CD14-positive monocyte (primary cell): ENCODE data around the gene ANKRD18A. TPM values are rescaled to one million over a fixed set of nuclear protein-coding genes. Genes with fewer than 3 reads are reported as not detected.

Experiments used
- DNase-seq, 3 donors: peaks; one replicate each; pipeline ENCODE4 v3.0.0-alpha.2; 2011 to 2022
- H2AFZ ChIP-seq: 2 replicates; pipeline ENCODE4 v1.6.0; 2012; ENCODE audit warnings: mild to moderate bottlenecking, low read depth, low read length, inconsistent platforms; ENCODE audit not compliant: insufficient read depth, poor library complexity, severe bottlenecking
- H3K27ac ChIP-seq, 2 donors: 1 replicate in 1 of 2; 2 replicates in 1 of 2; pipeline ENCODE4 v1.5.1; 2012 to 2013; ENCODE audit warnings: low read length in 2 of 2, control low read depth in 1 of 2, inconsistent platforms in 1 of 2, low read depth in 1 of 2, mild to moderate bottlenecking in 1 of 2
- H3K27me3 ChIP-seq, 2 donors: one replicate each; pipeline versions ENCODE4 v1.6.0 to v1.6.1; 2011 to 2013; ENCODE audit warnings: low read length in 2 of 2; ENCODE audit not compliant: control insufficient read depth in 2 of 2, insufficient read depth in 2 of 2
- H3K36me3 ChIP-seq, 2 donors: replicated peaks in 1 of 2; 1 replicate in 1 of 2; 2 replicates in 1 of 2; pipeline versions ENCODE4 v1.5.1 to v1.6.1; 2012 to 2013; ENCODE audit warnings: low read length in 2 of 2, control low read depth in 1 of 2, inconsistent platforms in 1 of 2, mild to moderate bottlenecking in 1 of 2; ENCODE audit not compliant: insufficient read depth in 2 of 2, control insufficient read depth in 1 of 2
- H3K4me1 ChIP-seq, 2 donors: 1 replicate in 1 of 2; 2 replicates in 1 of 2; pipeline versions ENCODE4 v1.5.1 to v1.6.1; 2012 to 2013; ENCODE audit warnings: low read length in 2 of 2, control low read depth in 1 of 2, inconsistent platforms in 1 of 2, mild to moderate bottlenecking in 1 of 2, moderate library complexity in 1 of 2; ENCODE audit not compliant: insufficient read depth in 2 of 2, control insufficient read depth in 1 of 2
- H3K4me2 ChIP-seq: replicated peaks from 2 replicates; pipeline ENCODE3; 2012; ENCODE audit warnings: low read length, moderate library complexity, mild to moderate bottlenecking; ENCODE audit not compliant: poor library complexity, severe bottlenecking; ENCODE audit errors: extremely low read depth
- H3K4me3 ChIP-seq, 3 experiments: fragments of 200-600 bp in 1 of 3; sonication (generic) in 1 of 3; replicated peaks in 1 of 3; 1 replicate in 2 of 3; 2 replicates in 1 of 3; pipeline ENCODE4 v1.5.1; 2011 to 2013; ENCODE audit warnings: low read length in 3 of 3, mild to moderate bottlenecking in 3 of 3, control low read depth in 2 of 3, low read depth in 2 of 3, inconsistent platforms in 1 of 3, moderate library complexity in 1 of 3
- H3K79me2 ChIP-seq: 2 replicates; pipeline ENCODE4 v1.6.0; 2012; ENCODE audit warnings: mild to moderate bottlenecking, control low read depth, inconsistent platforms, low read length, moderate library complexity; ENCODE audit not compliant: insufficient read depth
- H3K9ac ChIP-seq: 2 replicates; pipeline ENCODE4 v1.6.0; 2017; ENCODE audit warnings: low read length, mild to moderate bottlenecking; ENCODE audit not compliant: insufficient read depth, poor library complexity, severe bottlenecking
- H3K9me3 ChIP-seq, 2 donors: replicated peaks in 1 of 2; 1 replicate in 1 of 2; 2 replicates in 1 of 2; pipeline versions ENCODE4 v1.5.1 to v1.6.1; 2012 to 2013; ENCODE audit warnings: low read length in 2 of 2, control low read depth in 1 of 2; ENCODE audit not compliant: control insufficient read depth in 1 of 2, insufficient read depth in 1 of 2
- H4K20me1 ChIP-seq: 2 replicates; pipeline ENCODE4 v1.6.0; 2012; ENCODE audit warnings: mild to moderate bottlenecking, low read length, control low read depth, moderate library complexity; ENCODE audit not compliant: insufficient read depth
- H3K27ac Mint-ChIP-seq, 7 donors: one replicate each; pipeline ENCODE4 v1.8.0; 2020; ENCODE audit warnings: mild to moderate bottlenecking in 7 of 7, mixed read lengths in 7 of 7, moderate library complexity in 6 of 7, inconsistent platforms in 2 of 7
- H3K27me3 Mint-ChIP-seq, 3 donors: one replicate each; pipeline ENCODE4 v1.8.0; 2021 to 2022; ENCODE audit warnings: low read depth in 3 of 3, mild to moderate bottlenecking in 3 of 3, mixed read lengths in 3 of 3, moderate library complexity in 3 of 3, inconsistent platforms in 1 of 3
- H3K36me3 Mint-ChIP-seq, 2 donors: one replicate each; pipeline ENCODE4 v1.8.0; 2020; ENCODE audit warnings: mixed read lengths in 2 of 2, inconsistent platforms in 1 of 2, mild to moderate bottlenecking in 1 of 2
- H3K4me1 Mint-ChIP-seq: one replicate; pipeline ENCODE4 v1.8.0; 2020; ENCODE audit warnings: mild to moderate bottlenecking, mixed read lengths
- H3K4me3 Mint-ChIP-seq, 2 donors: one replicate each; pipeline ENCODE4 v1.8.0; 2020; ENCODE audit warnings: mild to moderate bottlenecking in 2 of 2, mixed read lengths in 2 of 2, moderate library complexity in 1 of 2
- H3K9me3 Mint-ChIP-seq, 7 donors: one replicate each; pipeline ENCODE4 v1.8.0; 2020 to 2022; ENCODE audit warnings: mixed read lengths in 7 of 7, mild to moderate bottlenecking in 6 of 7, moderate library complexity in 6 of 7, inconsistent platforms in 2 of 7
- CTCF ChIP-seq: fragments of 200-600 bp; IDR thresholded peaks from one replicate; pipeline ENCODE4 v1.8.0; 2022; ENCODE audit warnings: antibody characterized with exemption, mild to moderate bottlenecking
- WGBS: methylation state at CpG from one replicate; pipeline ENCODE4 v1.1.5; 2013; ENCODE audit warnings: missing lambda C conversion rate; ENCODE audit not compliant: insufficient coverage; 5-methylcytosine and 5-hydroxymethylcytosine counted together
- intact Hi-C, 2 donors: fragments of 100-400 bp; cut with micrococcal nuclease; formaldehyde crosslinking; loops; one replicate each; pipeline versions ENCODE4 v1.15.0 to v1.15.1; 2023
- polyA plus RNA-seq, 3 donors: library from polyadenylated mRNA; depleted of rRNA in 1 of 3; unstranded in 2 of 3; stranded (reverse) in 1 of 3; fragments of 300-500 nt in 2 of 3; fragments of >200 nt in 1 of 3; fragmentation: Illumina TruSeq in 2 of 3; gene quantifications; 1 replicate in 2 of 3; 2 replicates in 1 of 3; pipeline ENCODE4 v1.2.3, GENCODE V29; 2012 to 2021

Gene ANKRD18A
- polyA plus RNA-seq, 3 donors = 0.10 TPM; not detected in 2

GRCh38 chr9:38662763-38663593 lies 42.6 kb upstream of the ANKRD18A start:
- H3K79me2 ChIP-seq = no peaks in the 10 kb centered on the region
- no peak overlapping the region for H3K4me2 ChIP-seq
- peaks cover 4 to 15% (median 14%) of the 10 kb centered on the region in 3 donors for H3K27me3 Mint-ChIP-seq
- H3K27ac ChIP-seq = no peak overlapping the region
- no peak for DNase-seq
- intact Hi-C loops = no loop called here
- H3K27ac Mint-ChIP-seq = no peak overlapping the region
- no peaks in the 10 kb centered on the region for H3K36me3 ChIP-seq
- no peaks in the 10 kb centered on the region for H3K4me1 Mint-ChIP-seq
- no peak overlapping the region for H3K9ac ChIP-seq
- no peaks in the 10 kb centered on the region for H3K36me3 Mint-ChIP-seq
- no peak for TF ChIP-seq CTCF
- H3K9me3 ChIP-seq = no peaks in the 10 kb centered on the region
- H3K9me3 Mint-ChIP-seq = no peaks in the 10 kb centered on the region
- peaks cover 0 to 3% of the 10 kb centered on the region in 2 donors for H3K27me3 ChIP-seq
- 48% methylated on average over 2 of the region's 8 CpGs for WGBS
- H4K20me1 ChIP-seq = no peaks in the 10 kb centered on the region
- H3K4me1 ChIP-seq = no peaks in the 10 kb centered on the region
- no peak overlapping the region for H3K4me3 Mint-ChIP-seq
- H3K4me3 ChIP-seq = no peak overlapping the region
- H2AFZ ChIP-seq = no peak overlapping the region

- no peaks in the 10 kb centered on the region for H3K36me3 ChIP-seq
- no peak overlapping the region for H3K4me3 ChIP-seq
- Mint-ChIP-seq H3K36me3 (no peaks in the 10 kb centered on the region), H3K4me1 (no peaks in the 10 kb centered on the region), H3K27me3 (peaks cover 8 to 24% (median 11%) of the 10 kb centered on the region in 3 donors), H3K27ac (no peak overlapping the region), H3K4me3 (no peak overlapping the region), H3K9me3 (no peaks in the 10 kb centered on the region)
- peaks cover 0 to 3% of the 10 kb centered on the region in 2 donors for H3K27me3 ChIP-seq
- DNase-seq = no peak
- H3K4me2 ChIP-seq = no peak overlapping the region
- no peak overlapping the region for H2AFZ ChIP-seq
- no peaks in the 10 kb centered on the region for H3K9me3 ChIP-seq
- H3K79me2 ChIP-seq = no peaks in the 10 kb centered on the region
- no peaks in the 10 kb centered on the region for H4K20me1 ChIP-seq
- no CpG with 5 or more reads among the region's 7 CpGs for WGBS
- H3K27ac ChIP-seq = no peak overlapping the region
- intact Hi-C loops = no loop called here
- H3K9ac ChIP-seq = no peak overlapping the region
- no peaks in the 10 kb centered on the region for H3K4me1 ChIP-seq
- no peak for TF ChIP-seq CTCF
These were observed 39.1 kb upstream of the ANKRD18A start for GRCh38 chr9:38659538-38659937.
